MCF 10A (cell line): Measurements from ENCODE around the gene SPECC1L. TPM values are rescaled to one million over a fixed set of nuclear protein-coding genes. Genes with fewer than 3 reads are reported as not detected.

Experiments
- BruUV-seq: library from RNA; stranded (reverse); fragments of 400-500 nt; replicated peaks from 2 replicates; lab custom pipeline; 2021; lab: Mats Ljungman, UMichigan
- CTCF ChIA-PET: fragments of 300-600 bp; sonication (Branson Sonifier 250); formaldehyde crosslinking; extraction: SDS; loops from one replicate; lab custom pipeline; 2021; ENCODE audit warnings: antibody characterized with exemption, inconsistent platforms; lab: Yijun Ruan, JAX
- POLR2A ChIA-PET: fragments of 300-600, 350-650 bp; sonication (Branson Sonifier 250); formaldehyde crosslinking; extraction: SDS; loops from one replicate; lab custom pipeline; 2020; ENCODE audit warnings: antibody characterized with exemption, inconsistent platforms; lab: Yijun Ruan, JAX
- DNase-seq: peaks from one replicate; pipeline ENCODE4 v3.0.0-alpha.2; 2018; ENCODE audit not compliant: unreplicated experiment
- H3K27ac Mint-ChIP-seq: one replicate; pipeline ENCODE4 v1.8.0; 2022; ENCODE audit warnings: mild to moderate bottlenecking, low read depth, mixed read lengths; ENCODE audit not compliant: unreplicated experiment
- H3K27me3 Mint-ChIP-seq: one replicate; pipeline ENCODE4 v1.8.0; 2022; ENCODE audit warnings: mixed read lengths; ENCODE audit not compliant: insufficient read depth, unreplicated experiment
- H3K36me3 Mint-ChIP-seq: one replicate; pipeline ENCODE4 v1.8.0; 2022; ENCODE audit warnings: mild to moderate bottlenecking, moderate library complexity, mixed read lengths; ENCODE audit not compliant: insufficient read depth, unreplicated experiment
- H3K4me1 Mint-ChIP-seq: one replicate; pipeline ENCODE4 v1.8.0; 2022; ENCODE audit warnings: mixed read lengths; ENCODE audit not compliant: insufficient read depth, unreplicated experiment
- H3K4me3 Mint-ChIP-seq: one replicate; pipeline ENCODE4 v1.8.0; 2022; ENCODE audit warnings: mild to moderate bottlenecking, moderate library complexity, mixed read lengths; ENCODE audit not compliant: unreplicated experiment
- H3K9me3 Mint-ChIP-seq: one replicate; pipeline ENCODE4 v1.8.0; 2022; ENCODE audit warnings: mixed read lengths; ENCODE audit not compliant: unreplicated experiment
- intact Hi-C: fragments of 100-400 bp; cut with micrococcal nuclease; formaldehyde crosslinking; loops from 2 replicates; pipeline ENCODE4 v1.14.1; 2022
- total RNA-seq: library from RNA; stranded (reverse); gene quantifications from 2 replicates; pipeline ENCODE4 v1.2.3, GENCODE V29; 2022
- TF ChIP-seq, protein P1 (sequence below): fragments of 200-600 bp; IDR thresholded peaks from one replicate; pipeline ENCODE4 v1.8.0; 2022; ENCODE audit warnings: antibody characterized with exemption, mild to moderate bottlenecking; ENCODE audit not compliant: unreplicated experiment

SPECC1L gene
- total RNA-seq, 1 experiment from 2014 or later, result 60.4 TPM

DNA sequence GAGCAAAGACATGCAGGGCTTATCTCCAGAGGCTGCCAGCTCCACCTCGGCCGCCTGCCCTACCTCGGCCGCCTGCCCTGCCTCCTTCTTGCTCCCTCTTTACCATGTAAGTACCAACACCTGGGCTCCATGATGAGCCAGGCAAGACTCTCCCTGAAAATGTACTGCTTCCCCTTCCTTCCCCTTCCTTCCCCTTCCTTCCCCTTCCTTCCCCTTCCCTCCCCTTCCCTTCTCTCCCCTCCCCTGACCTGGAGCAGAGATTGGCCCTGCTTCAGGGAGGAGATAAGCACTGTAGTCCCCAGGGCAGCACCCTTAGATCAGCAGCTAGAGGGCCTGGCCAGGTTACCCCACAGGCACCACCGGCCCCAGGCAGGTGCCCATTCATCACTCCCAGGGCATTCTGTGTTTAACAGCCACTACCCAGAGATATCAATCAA, 131.3 kb downstream of the SPECC1L start:
- H3K27me3 Mint-ChIP-seq, result no peaks in the 10 kb centered on the region
- H3K4me3 Mint-ChIP-seq, result no peak overlapping the region
- peaks cover 16% of the 10 kb centered on the region for H3K4me1 Mint-ChIP-seq

DNA sequence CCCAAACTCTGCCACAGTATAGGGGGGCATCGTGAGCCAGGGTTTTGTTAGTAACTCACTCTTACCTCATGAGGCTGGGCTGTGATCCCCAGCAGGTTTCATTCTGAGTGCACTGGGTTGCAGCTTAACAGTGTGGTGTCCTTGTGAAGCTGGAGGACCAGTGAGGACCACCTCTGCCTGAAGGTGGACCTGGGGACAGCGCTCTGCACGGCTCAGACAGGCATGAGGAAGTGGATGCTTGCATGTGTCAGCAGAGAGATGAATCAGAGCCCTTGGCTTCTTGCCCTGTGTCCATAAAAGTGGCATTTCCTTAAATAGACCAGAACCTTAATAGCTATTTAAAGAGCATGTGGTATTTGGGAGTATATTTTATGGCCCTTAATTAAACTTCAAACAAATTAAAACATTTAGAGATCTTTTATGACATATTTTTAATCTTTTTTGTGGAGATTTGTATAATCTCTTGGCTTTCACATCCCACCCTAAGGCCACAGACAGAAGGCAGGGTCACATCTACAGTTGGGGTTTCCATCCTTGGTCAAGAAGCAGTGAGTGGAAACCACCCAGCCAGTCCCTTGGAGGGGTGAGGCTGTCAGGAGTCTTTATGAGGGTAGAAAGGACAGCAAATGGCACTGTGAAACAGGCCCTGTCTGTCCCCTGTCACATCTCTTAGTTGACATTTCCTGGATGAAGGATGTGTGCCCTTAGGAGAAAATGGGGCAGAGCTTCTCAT, 132.0 kb downstream of the SPECC1L start:
- peaks cover 20% of the 10 kb centered on the region for H3K36me3 Mint-ChIP-seq
- TF ChIP-seq, protein P1, sequence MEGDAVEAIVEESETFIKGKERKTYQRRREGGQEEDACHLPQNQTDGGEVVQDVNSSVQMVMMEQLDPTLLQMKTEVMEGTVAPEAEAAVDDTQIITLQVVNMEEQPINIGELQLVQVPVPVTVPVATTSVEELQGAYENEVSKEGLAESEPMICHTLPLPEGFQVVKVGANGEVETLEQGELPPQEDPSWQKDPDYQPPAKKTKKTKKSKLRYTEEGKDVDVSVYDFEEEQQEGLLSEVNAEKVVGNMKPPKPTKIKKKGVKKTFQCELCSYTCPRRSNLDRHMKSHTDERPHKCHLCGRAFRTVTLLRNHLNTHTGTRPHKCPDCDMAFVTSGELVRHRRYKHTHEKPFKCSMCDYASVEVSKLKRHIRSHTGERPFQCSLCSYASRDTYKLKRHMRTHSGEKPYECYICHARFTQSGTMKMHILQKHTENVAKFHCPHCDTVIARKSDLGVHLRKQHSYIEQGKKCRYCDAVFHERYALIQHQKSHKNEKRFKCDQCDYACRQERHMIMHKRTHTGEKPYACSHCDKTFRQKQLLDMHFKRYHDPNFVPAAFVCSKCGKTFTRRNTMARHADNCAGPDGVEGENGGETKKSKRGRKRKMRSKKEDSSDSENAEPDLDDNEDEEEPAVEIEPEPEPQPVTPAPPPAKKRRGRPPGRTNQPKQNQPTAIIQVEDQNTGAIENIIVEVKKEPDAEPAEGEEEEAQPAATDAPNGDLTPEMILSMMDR, result no peak
- H3K27me3 Mint-ChIP-seq, result no peaks in the 10 kb centered on the region
- peak overlapping the region; percentile 4 for H3K27ac Mint-ChIP-seq
- H3K4me1 Mint-ChIP-seq, result peaks cover 16% of the 10 kb centered on the region
- BruUV-seq, result no TSS peak
- no peaks in the 10 kb centered on the region for H3K9me3 Mint-ChIP-seq
- ChIA-PET CTCF (interaction anchor here (0.7 to 1.9 kb wide), 2 partner anchors 23 to 120 kb away, joined by 3 to 9 read pairs; no protein-coding TSS in a partner anchor), POLR2A (interaction anchor here (0.6 to 1.4 kb wide), 2 partner anchors 14 to 202 kb away, joined by 3 read pairs; no protein-coding TSS in a partner anchor)
- peak; percentile 88 for DNase-seq
- intact Hi-C loops, result no loop called here
- no peak overlapping the region for H3K4me3 Mint-ChIP-seq

More for the DNA sequence above, 131.3 kb downstream of the SPECC1L start:
- Mint-ChIP-seq H3K27ac (no peak overlapping the region), H3K36me3 (peaks cover 20% of the 10 kb centered on the region), H3K9me3 (no peaks in the 10 kb centered on the region)
- ChIA-PET CTCF (interaction anchor here (1.9 kb wide), 1 partner anchor 121 kb away, joined by 9 read pairs; no protein-coding TSS in a partner anchor), POLR2A (interaction anchor here (0.6 kb wide), 1 partner anchor 201 kb away, joined by 3 read pairs; no protein-coding TSS in a partner anchor)
- BruUV-seq, result no TSS peak
- TF ChIP-seq, protein P1, result no peak
- no peak for DNase-seq
- intact Hi-C loops, result no loop called here

DNA sequence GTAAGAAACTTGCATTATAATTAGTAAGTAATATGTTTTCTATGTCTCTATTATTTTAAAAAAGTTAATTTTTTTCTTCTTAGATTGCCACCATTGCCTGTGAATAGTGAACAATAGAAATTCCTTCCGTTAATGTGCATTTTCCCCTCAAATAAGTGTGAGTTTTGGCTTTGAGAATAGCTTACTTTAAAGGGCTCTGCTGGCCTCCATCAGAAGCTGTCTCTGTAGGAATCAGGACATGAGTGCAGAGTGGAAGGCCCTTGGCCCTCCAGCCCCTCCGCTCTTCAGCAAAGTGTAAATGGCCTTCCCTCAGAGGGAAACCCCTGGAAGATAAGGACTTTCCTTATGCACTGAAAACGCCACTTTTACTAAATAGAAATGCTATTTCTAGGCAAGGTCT, 132.7 kb downstream of the SPECC1L start:
- peaks cover 16% of the 10 kb centered on the region for H3K4me1 Mint-ChIP-seq
- peaks cover 18% of the 10 kb centered on the region for H3K36me3 Mint-ChIP-seq
- POLR2A ChIA-PET, result interaction anchor here (1.4 kb wide), 1 partner anchor 14 kb away, joined by 3 read pairs; no protein-coding TSS in a partner anchor
- DNase-seq, result no peak
- CTCF ChIA-PET, result interaction anchor here (1.9 kb wide), 1 partner anchor 120 kb away, joined by 9 read pairs; no protein-coding TSS in a partner anchor
- intact Hi-C loops, result no loop called here
- TF ChIP-seq, protein P1, result no peak
- no peak overlapping the region for H3K27ac Mint-ChIP-seq
- no peaks in the 10 kb centered on the region for H3K27me3 Mint-ChIP-seq
- H3K9me3 Mint-ChIP-seq, result no peaks in the 10 kb centered on the region
- no TSS peak for BruUV-seq
- H3K4me3 Mint-ChIP-seq, result no peak overlapping the region

DNA sequence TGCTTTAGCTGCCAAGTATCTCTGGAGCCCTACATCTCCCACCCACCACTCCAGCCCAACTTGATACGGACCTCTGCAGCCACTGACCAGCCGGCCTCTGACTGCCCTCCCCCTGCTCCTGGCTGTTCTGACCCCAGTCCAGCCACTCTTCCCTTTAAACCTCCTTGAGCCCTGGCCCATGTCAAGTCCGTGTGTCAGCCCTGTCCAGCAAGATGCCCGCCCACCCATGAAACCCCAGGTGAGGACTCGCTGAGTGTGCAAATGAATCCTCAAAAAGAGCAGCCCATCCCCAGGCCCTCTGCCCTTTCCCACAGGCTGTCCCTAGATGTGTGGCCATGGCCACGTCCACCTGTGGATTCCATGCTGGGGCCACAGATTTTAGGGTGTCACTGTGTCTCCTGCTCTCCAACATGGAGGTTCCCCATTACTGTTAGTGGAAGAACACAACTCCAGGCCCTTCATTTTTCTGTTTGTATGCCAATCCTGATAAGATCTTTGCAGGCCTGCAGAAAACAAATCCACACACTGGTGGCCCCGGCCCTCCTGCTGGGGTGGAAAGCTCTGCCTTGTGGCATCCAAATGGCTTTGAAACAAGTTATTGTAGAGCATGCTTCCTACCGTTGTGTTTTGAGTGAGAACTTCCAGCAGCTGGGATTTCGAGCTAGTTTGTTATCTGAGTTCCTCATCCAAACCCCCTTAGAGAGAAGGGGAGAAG, 134.1 kb downstream of the SPECC1L start:
- Mint-ChIP-seq H3K4me3 (no peak overlapping the region), H3K27ac (no peak overlapping the region), H3K9me3 (no peaks in the 10 kb centered on the region), H3K36me3 (peaks cover 18% of the 10 kb centered on the region), H3K4me1 (peaks cover 16% of the 10 kb centered on the region), H3K27me3 (no peaks in the 10 kb centered on the region)
- BruUV-seq, result no TSS peak
- intact Hi-C loops, result no loop called here
- ChIA-PET POLR2A (no interaction called here), CTCF (interaction anchor here (0.5 to 0.7 kb wide), 3 partner anchors 27 to 135 kb away, joined by 3 read pairs; no protein-coding TSS in a partner anchor)
- TF ChIP-seq, protein P1, result no peak
- no peak for DNase-seq
